Measurements from ENCODE around the gene PSD4. TPM values are rescaled to one million over a fixed set of nuclear protein-coding genes. Genes with fewer than 3 reads are reported as not detected.

PSD4 gene
- polyA plus RNA-seq, 1 of the 3 experiments (the other 2 are of a cell fraction), result 0.35 TPM

DNA sequence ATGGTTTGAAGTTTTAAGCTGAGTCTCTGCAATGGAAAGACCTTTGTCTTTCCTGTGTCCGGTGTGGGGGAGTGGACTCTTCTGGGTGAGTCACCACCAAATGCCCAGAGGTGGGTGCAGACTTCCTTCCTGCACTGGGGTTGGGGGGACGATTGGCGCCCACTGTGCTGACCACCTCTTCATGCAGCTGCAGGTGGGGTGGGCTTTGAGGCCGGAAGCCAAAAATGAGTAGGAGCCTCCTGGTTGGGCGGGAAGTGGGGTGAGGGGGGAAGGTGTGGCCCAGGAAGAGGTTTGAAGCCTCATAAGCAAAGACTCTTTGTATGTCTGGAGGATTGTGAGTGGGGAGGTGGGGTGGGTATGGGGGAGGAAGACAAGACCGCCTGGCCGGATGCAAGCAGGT is 77.3 kb downstream of the PSD4 start (continued):
- TF ChIP-seq RXRA (IDR thresholded peaks at IDR 0.05; ENCODE audit: borderline replicate concordance, low read depth) (no peak), GABPA (IDR thresholded peaks at IDR 0.05; ENCODE audit: low read depth) (no peak), FOSL2 (IDR thresholded peaks at IDR 0.05; ENCODE audit: borderline replicate concordance, low read depth) (no peak), GATA2 (CRISPR knock-in tag; IDR thresholded peaks at IDR 0.05) (no peak)

DNA sequence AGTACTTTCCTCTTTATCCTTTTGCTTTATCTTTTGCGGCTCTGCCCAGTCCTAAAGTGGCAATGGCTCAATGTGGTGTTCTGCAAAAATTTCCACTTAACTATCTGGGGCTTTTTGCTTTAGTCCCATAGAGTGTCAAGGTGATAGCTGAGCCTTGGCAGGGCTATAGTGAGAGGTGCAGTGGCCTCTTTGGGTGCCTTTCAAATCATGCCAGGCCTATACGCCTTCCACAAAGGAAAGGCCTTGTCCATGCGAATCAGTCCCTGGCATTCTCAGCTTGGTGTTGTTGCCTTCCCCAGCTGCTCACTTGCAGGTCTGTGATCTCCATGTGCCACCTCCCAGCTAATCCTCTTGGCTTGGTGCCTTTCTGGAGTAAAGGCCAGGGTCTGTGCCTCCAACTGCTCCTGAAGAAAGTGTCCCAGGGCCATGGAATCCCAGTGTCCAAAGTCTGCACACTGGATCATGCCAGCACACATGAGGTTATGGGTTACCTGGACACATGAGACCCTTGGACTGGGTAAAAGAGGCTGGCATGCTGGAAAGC is 78.3 kb downstream of the PSD4 start:
- H3K9me3 ChIP-seq, result no peaks in the 10 kb centered on the region
- no peaks in the 10 kb centered on the region for H3K9me2 ChIP-seq
- H3K27ac ChIP-seq (ENCODE audit: low read depth in 2 of 2, low read length in 1 of 2), result no peak overlapping the region
- DNase-seq, result no peak
- no peaks in the 10 kb centered on the region for H3K4me1 ChIP-seq (ENCODE audit: control insufficient read depth in 1 of 2, insufficient read depth in 2 of 2, low read depth in 1 of 2, low read length in 1 of 2)
- no peaks in the 10 kb centered on the region for H4K20me1 ChIP-seq (ENCODE audit: insufficient read depth)
- H2AFZ ChIP-seq (ENCODE audit: low read depth), result no peak overlapping the region
- H3F3A ChIP-seq (replicated peaks; ENCODE audit: insufficient read depth), result no peaks in the 10 kb centered on the region
- TF ChIP-seq TEAD4 (IDR thresholded peaks at IDR 0.05; ENCODE audit: borderline replicate concordance, insufficient read depth), result no peak
- TF ChIP-seq GATA2 (CRISPR knock-in tag; IDR thresholded peaks at IDR 0.05), result no peak
- TF ChIP-seq, protein P1, sequence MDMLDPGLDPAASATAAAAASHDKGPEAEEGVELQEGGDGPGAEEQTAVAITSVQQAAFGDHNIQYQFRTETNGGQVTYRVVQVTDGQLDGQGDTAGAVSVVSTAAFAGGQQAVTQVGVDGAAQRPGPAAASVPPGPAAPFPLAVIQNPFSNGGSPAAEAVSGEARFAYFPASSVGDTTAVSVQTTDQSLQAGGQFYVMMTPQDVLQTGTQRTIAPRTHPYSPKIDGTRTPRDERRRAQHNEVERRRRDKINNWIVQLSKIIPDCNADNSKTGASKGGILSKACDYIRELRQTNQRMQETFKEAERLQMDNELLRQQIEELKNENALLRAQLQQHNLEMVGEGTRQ (IDR thresholded peaks at IDR 0.05; ENCODE audit: borderline replicate concordance, low read depth, low read length), result no peak
- TF ChIP-seq POLR2AphosphoS5 (IDR thresholded peaks at IDR 0.05; ENCODE audit: low read depth, low read length), result no peak
- TF ChIP-seq CHD2 (IDR thresholded peaks at IDR 0.05; ENCODE audit: low read length, partially characterized antibody), result no peak
- no peak for TF ChIP-seq GABPA (IDR thresholded peaks at IDR 0.05; ENCODE audit: low read depth)
- no peak for TF ChIP-seq FOXJ3 (CRISPR knock-in tag; IDR thresholded peaks at IDR 0.05)
- TF ChIP-seq SIN3A (IDR thresholded peaks at IDR 0.05; ENCODE audit: borderline replicate concordance, low read depth, low read length), result no peak
- TF ChIP-seq FOXM1 (IDR thresholded peaks at IDR 0.05; ENCODE audit: low read depth), result no peak
- POLR2A ChIA-PET, result no interaction called here
- H3K27me3 ChIP-seq (ENCODE audit: insufficient read depth), result peaks cover 16% of the 10 kb centered on the region; the same call in 1 of the 2 replicates
- no peak overlapping the region for H3K4me3 ChIP-seq (ENCODE audit: low read depth in 2 of 2, low read length in 1 of 2)
- H3K36me3 ChIP-seq (replicated peaks in 1 of 2; ENCODE audit: control insufficient read depth in 1 of 2, insufficient read depth in 2 of 2, low read length in 1 of 2), result no peaks in the 10 kb centered on the region
- H3K79me2 ChIP-seq (ENCODE audit: insufficient read depth), result no peaks in the 10 kb centered on the region
- H3K4me2 ChIP-seq, result no peak overlapping the region
- CTCF ChIA-PET, result interaction anchor here (0.9 to 1.7 kb wide), 6 partner anchors 31 to 138 kb away, joined by 3 to 10 read pairs (median 5); no protein-coding TSS in a partner anchor
- 71% methylated on average over 3 of the region's 3 CpGs for WGBS (ENCODE audit: low lambda C conversion rate)
- H3K9ac ChIP-seq, result no peak overlapping the region

DNA sequence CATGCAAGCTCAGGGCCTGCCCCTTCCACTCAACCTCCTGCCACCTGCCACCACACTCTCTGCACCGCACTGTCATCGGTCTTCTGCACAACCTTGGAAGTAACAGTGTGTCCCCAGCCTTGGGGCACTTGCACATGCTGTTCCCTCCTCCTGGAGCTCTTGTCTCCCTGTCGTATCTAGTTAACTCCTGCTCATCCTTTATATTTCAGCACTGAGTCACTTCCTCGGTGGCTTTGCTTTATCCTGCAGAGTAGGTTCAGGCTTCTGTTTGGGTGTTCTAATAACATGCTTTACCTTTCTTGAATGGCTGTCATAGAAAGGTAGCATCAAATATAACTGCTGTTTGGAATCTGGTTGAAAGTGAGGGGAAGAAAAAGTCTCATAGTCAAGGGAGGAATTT is 79.7 kb downstream of the PSD4 start:
- Histone ChIP-seq H4K20me1 (ENCODE audit: insufficient read depth) (no peaks in the 10 kb centered on the region), H3K9me3 (no peaks in the 10 kb centered on the region), H2AFZ (ENCODE audit: low read depth) (no peak overlapping the region), H3K4me3 (ENCODE audit: low read depth in 2 of 2, low read length in 1 of 2) (no peak overlapping the region), H3K27ac (ENCODE audit: low read depth in 2 of 2, low read length in 1 of 2) (no peak overlapping the region), H3K79me2 (ENCODE audit: insufficient read depth) (no peaks in the 10 kb centered on the region), H3K9me2 (no peaks in the 10 kb centered on the region), H3K4me1 (ENCODE audit: control insufficient read depth in 1 of 2, insufficient read depth in 2 of 2, low read depth in 1 of 2, low read length in 1 of 2) (no peaks in the 10 kb centered on the region), H3K27me3 (ENCODE audit: insufficient read depth) (peaks cover 22% of the 10 kb centered on the region; the same call in 1 of the 2 replicates), H3K4me2 (no peak overlapping the region), H3F3A (replicated peaks; ENCODE audit: insufficient read depth) (no peaks in the 10 kb centered on the region), H3K9ac (no peak overlapping the region), H3K36me3 (replicated peaks in 1 of 2; ENCODE audit: control insufficient read depth in 1 of 2, insufficient read depth in 2 of 2, low read length in 1 of 2) (no peaks in the 10 kb centered on the region)
- CTCF ChIA-PET, result interaction anchor here (0.9 to 4.4 kb wide), 4 partner anchors 55 to 137 kb away, joined by 3 to 17 read pairs (median 4); no protein-coding TSS in a partner anchor
- POLR2A ChIA-PET, result no interaction called here
- no peak for DNase-seq
- WGBS (ENCODE audit: low lambda C conversion rate), result 23% methylated on average over 4 of the region's 4 CpGs
- TF ChIP-seq, protein P2, sequence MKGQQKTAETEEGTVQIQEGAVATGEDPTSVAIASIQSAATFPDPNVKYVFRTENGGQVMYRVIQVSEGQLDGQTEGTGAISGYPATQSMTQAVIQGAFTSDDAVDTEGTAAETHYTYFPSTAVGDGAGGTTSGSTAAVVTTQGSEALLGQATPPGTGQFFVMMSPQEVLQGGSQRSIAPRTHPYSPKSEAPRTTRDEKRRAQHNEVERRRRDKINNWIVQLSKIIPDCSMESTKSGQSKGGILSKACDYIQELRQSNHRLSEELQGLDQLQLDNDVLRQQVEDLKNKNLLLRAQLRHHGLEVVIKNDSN (IDR thresholded peaks at IDR 0.05; ENCODE audit: borderline replicate concordance, low read depth), result no peak
- TF ChIP-seq, protein P1 (IDR thresholded peaks at IDR 0.05; ENCODE audit: borderline replicate concordance, low read depth, low read length), result no peak
- TF ChIP-seq TEAD4 (IDR thresholded peaks at IDR 0.05; ENCODE audit: borderline replicate concordance, insufficient read depth) (no peak), MEF2A (IDR thresholded peaks at IDR 0.05; ENCODE audit: borderline replicate concordance, low read depth) (no peak), CHD2 (IDR thresholded peaks at IDR 0.05; ENCODE audit: low read length, partially characterized antibody) (no peak), ELF1 (IDR thresholded peaks at IDR 0.05) (no peak), MXI1 (IDR thresholded peaks at IDR 0.05; ENCODE audit: low read depth, low read length) (no peak), EP300 (IDR thresholded peaks at IDR 0.05; ENCODE audit: borderline replicate concordance in 1 of 2, low read depth in 1 of 2, low read length in 1 of 2) (no peak), FOXJ3 (CRISPR knock-in tag; IDR thresholded peaks at IDR 0.05) (no peak), SMC3 (IDR thresholded peaks at IDR 0.05; ENCODE audit: low read depth, low read length) (no peak), GATA2 (CRISPR knock-in tag; IDR thresholded peaks at IDR 0.05) (no peak)
- TF ChIP-seq, protein P3, sequence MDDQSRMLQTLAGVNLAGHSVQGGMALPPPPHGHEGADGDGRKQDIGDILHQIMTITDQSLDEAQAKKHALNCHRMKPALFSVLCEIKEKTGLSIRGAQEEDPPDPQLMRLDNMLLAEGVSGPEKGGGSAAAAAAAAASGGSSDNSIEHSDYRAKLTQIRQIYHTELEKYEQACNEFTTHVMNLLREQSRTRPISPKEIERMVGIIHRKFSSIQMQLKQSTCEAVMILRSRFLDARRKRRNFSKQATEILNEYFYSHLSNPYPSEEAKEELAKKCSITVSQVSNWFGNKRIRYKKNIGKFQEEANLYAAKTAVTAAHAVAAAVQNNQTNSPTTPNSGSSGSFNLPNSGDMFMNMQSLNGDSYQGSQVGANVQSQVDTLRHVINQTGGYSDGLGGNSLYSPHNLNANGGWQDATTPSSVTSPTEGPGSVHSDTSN (IDR thresholded peaks at IDR 0.05), result no peak
- TF ChIP-seq, protein P4, sequence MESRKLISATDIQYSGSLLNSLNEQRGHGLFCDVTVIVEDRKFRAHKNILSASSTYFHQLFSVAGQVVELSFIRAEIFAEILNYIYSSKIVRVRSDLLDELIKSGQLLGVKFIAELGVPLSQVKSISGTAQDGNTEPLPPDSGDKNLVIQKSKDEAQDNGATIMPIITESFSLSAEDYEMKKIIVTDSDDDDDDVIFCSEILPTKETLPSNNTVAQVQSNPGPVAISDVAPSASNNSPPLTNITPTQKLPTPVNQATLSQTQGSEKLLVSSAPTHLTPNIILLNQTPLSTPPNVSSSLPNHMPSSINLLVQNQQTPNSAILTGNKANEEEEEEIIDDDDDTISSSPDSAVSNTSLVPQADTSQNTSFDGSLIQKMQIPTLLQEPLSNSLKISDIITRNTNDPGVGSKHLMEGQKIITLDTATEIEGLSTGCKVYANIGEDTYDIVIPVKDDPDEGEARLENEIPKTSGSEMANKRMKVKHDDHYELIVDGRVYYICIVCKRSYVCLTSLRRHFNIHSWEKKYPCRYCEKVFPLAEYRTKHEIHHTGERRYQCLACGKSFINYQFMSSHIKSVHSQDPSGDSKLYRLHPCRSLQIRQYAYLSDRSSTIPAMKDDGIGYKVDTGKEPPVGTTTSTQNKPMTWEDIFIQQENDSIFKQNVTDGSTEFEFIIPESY (IDR thresholded peaks at IDR 0.05; ENCODE audit: borderline replicate concordance, low read depth), result no peak

Data from SK-N-SH (cell line).